Measurements from ENCODE around the gene TRAPPC3L. TPM values are rescaled to one million over a fixed set of nuclear protein-coding genes. Genes with fewer than 3 reads are reported as not detected.

Gene TRAPPC3L
- total RNA-seq, 1 donor from 2014 or later = not detected

DNA sequence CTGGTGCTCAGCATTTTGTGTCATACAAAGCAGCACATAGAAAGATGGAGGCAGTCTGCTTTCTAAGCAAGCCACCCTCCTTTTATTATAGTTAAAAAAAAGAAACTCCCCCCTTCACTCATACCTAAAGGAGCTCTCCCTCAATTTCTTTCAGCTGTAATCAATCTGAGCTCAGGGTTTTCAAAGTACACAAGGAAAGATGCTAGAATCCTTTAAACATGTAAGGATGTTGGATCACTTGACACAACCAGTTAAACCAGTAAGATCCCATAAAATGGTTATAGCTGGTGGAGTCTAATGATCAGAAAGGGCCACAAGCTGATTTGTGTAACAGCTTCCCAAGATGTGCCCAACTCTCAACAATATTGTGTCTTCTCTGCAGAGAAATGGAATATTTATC lies 8.0 kb upstream of the TRAPPC3L start, which contains the start of gene CALHM4:
Gene CALHM4 (plus strand): TSS at position 301 of the 400 bp plus-strand sequence. CDS start 43 bp downstream, at position 344.
- Mint-ChIP-seq H3K4me3 (no peak within 1 kb of the TSS), H3K27me3 (ENCODE audit: insufficient read depth, low read depth) (peaks cover 5% of the 10 kb centered on the region), H3K4me1 (peaks cover 4% of the 10 kb centered on the region), H3K36me3 (no peaks in the 10 kb centered on the region), H3K9me3 (no peaks in the 10 kb centered on the region), H3K27ac (no peak within 1 kb of the TSS)
- H3K27me3 ChIP-seq = no peaks in the 10 kb centered on the region
- H3K27ac ChIP-seq = no peak within 1 kb of the TSS
- no peaks in the 10 kb centered on the region for H3K36me3 ChIP-seq
- H3F3A ChIP-seq (ENCODE audit: low read depth) = no peaks in the 10 kb centered on the region
- no peak within 1 kb of the TSS for H3K4me2 ChIP-seq
- DNase-seq (ENCODE audit: low spot score) = no peak
- H3K4me1 ChIP-seq = no peaks in the 10 kb centered on the region
- no peaks in the 10 kb centered on the region for H3K79me2 ChIP-seq (ENCODE audit: low read depth)
- no peak within 1 kb of the TSS for H2AFZ ChIP-seq (replicated peaks)
- no peaks in the 10 kb centered on the region for H4K20me1 ChIP-seq (ENCODE audit: low read depth)
- H3K9me3 ChIP-seq (ENCODE audit: low read depth) = no peaks in the 10 kb centered on the region
- TF ChIP-seq, protein P1, sequence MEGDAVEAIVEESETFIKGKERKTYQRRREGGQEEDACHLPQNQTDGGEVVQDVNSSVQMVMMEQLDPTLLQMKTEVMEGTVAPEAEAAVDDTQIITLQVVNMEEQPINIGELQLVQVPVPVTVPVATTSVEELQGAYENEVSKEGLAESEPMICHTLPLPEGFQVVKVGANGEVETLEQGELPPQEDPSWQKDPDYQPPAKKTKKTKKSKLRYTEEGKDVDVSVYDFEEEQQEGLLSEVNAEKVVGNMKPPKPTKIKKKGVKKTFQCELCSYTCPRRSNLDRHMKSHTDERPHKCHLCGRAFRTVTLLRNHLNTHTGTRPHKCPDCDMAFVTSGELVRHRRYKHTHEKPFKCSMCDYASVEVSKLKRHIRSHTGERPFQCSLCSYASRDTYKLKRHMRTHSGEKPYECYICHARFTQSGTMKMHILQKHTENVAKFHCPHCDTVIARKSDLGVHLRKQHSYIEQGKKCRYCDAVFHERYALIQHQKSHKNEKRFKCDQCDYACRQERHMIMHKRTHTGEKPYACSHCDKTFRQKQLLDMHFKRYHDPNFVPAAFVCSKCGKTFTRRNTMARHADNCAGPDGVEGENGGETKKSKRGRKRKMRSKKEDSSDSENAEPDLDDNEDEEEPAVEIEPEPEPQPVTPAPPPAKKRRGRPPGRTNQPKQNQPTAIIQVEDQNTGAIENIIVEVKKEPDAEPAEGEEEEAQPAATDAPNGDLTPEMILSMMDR (IDR thresholded peaks at IDR 0.05) = no peak
- TF ChIP-seq EZH2phosphoT487 (IDR thresholded peaks at IDR 0.05) (no peak), EZH2 (IDR thresholded peaks at IDR 0.05) (no peak)
- no peak within 1 kb of the TSS for H3K9ac ChIP-seq
- H3K4me3 ChIP-seq = no peak within 1 kb of the TSS

DNA sequence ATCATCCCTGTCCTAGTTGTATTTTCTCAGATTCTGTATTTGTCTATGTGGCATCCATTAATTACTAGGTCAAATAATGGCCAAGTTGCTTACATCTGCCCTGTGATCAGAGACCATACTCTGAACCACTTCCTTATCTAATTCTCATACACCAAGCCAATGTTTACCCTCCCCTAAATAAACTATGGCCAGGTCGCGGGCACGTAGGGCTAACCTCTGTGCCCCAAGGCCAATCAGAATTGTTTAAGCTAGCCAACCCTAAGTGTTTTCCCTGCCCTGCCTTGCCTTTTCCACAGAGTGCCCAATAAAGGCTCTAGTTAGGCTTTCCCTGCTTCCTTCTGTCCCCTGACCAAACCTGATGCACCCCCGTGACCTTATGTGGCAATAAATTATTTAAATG lies 5.3 kb upstream of the TRAPPC3L start:
- H3K4me1 Mint-ChIP-seq = no peaks in the 10 kb centered on the region
- Histone ChIP-seq H3F3A (ENCODE audit: low read depth) (no peaks in the 10 kb centered on the region), H3K9me3 (ENCODE audit: low read depth) (no peaks in the 10 kb centered on the region), H3K36me3 (no peaks in the 10 kb centered on the region), H3K79me2 (ENCODE audit: low read depth) (no peaks in the 10 kb centered on the region), H4K20me1 (ENCODE audit: low read depth) (no peaks in the 10 kb centered on the region), H3K27ac (no peak overlapping the region), H3K4me3 (no peak overlapping the region), H3K27me3 (no peaks in the 10 kb centered on the region), H3K4me2 (no peak overlapping the region), H3K4me1 (no peaks in the 10 kb centered on the region), H2AFZ (replicated peaks) (peak overlapping the region; percentile 17), H3K9ac (no peak overlapping the region)
- no peaks in the 10 kb centered on the region for H3K36me3 Mint-ChIP-seq
- peaks cover 5% of the 10 kb centered on the region for H3K27me3 Mint-ChIP-seq (ENCODE audit: insufficient read depth, low read depth)
- H3K27ac Mint-ChIP-seq = no peak overlapping the region
- H3K9me3 Mint-ChIP-seq = no peaks in the 10 kb centered on the region
- TF ChIP-seq EZH2 (IDR thresholded peaks at IDR 0.05) = no peak
- TF ChIP-seq EZH2phosphoT487 (IDR thresholded peaks at IDR 0.05) = no peak
- TF ChIP-seq, protein P1 (IDR thresholded peaks at IDR 0.05) = no peak
- no peak for DNase-seq (ENCODE audit: low spot score)
- no peak overlapping the region for H3K4me3 Mint-ChIP-seq

DNA sequence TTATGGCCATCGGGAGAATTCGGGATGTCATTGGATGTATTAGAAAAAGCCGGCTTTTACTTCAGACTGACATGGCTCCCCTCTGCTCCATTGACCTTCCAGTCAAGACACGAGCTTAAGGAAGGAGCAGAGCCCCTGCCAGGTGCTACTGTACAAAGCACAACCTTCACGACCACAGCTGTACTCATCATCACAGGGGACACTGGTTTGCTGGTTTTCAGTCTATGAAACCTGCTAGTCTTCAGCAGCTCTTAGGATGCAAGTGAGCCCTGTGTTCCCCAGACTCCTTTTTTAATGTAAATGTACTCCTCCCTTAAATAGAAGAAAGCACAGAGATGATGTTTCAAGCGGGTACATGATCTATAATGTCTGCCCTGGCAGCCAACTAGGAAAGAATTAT lies 1.9 kb upstream of the TRAPPC3L start:
- no peaks in the 10 kb centered on the region for H3F3A ChIP-seq (ENCODE audit: low read depth)
- no peak for DNase-seq (ENCODE audit: low spot score)
- no peaks in the 10 kb centered on the region for H3K27me3 ChIP-seq
- no peak overlapping the region for H3K27ac Mint-ChIP-seq
- H3K9me3 Mint-ChIP-seq = no peaks in the 10 kb centered on the region
- H3K4me3 Mint-ChIP-seq = no peak overlapping the region
- peaks cover 5% of the 10 kb centered on the region for H3K4me1 Mint-ChIP-seq
- H3K4me2 ChIP-seq = no peak overlapping the region
- no peaks in the 10 kb centered on the region for H3K79me2 ChIP-seq (ENCODE audit: low read depth)
- TF ChIP-seq EZH2 (IDR thresholded peaks at IDR 0.05) (no peak), EZH2phosphoT487 (IDR thresholded peaks at IDR 0.05) (no peak)
- TF ChIP-seq, protein P1 (IDR thresholded peaks at IDR 0.05) = no peak
- H4K20me1 ChIP-seq (ENCODE audit: low read depth) = no peaks in the 10 kb centered on the region
- H3K9me3 ChIP-seq (ENCODE audit: low read depth) = no peaks in the 10 kb centered on the region
- H3K27me3 Mint-ChIP-seq (ENCODE audit: insufficient read depth, low read depth) = peaks cover 2% of the 10 kb centered on the region
- no peak overlapping the region for H3K9ac ChIP-seq
- peak overlapping the region; percentile 5 for H2AFZ ChIP-seq (replicated peaks)
- H3K36me3 ChIP-seq = no peaks in the 10 kb centered on the region
- H3K4me3 ChIP-seq = no peak overlapping the region
- no peaks in the 10 kb centered on the region for H3K4me1 ChIP-seq
- H3K36me3 Mint-ChIP-seq = no peaks in the 10 kb centered on the region
- no peak overlapping the region for H3K27ac ChIP-seq

All from neural progenitor cell (in vitro differentiated cells).